GM21786 (cell line): ENCODE data around the gene SMIM15.

Experiments
- ATAC-seq: cut with Tn5 transposase; IDR thresholded peaks from one replicate; pipeline ENCODE4 v1.9.1; 2021; ENCODE audit not compliant: unreplicated experiment

The SMIM15 gene

DNA sequence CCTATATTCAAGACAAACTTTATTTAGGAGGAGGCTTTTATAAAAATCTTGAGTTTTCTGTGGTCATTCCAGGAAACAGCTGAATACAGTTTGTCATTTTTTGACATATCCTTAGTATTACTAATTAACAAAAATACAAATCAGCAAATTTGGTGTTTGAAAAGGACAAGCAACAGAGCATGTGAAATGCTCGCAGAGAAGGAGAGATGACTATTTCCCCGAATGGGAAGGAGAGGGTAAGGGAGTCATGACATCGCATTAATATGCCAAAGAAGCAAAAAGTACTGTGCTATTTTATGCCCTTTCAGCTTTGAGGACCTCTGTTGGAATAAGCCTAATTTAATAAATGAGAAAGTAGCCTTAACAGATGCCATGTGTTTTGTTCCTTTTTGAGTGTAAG lies 1.8 kb downstream of the SMIM15 start:
- no peak for ATAC-seq

DNA sequence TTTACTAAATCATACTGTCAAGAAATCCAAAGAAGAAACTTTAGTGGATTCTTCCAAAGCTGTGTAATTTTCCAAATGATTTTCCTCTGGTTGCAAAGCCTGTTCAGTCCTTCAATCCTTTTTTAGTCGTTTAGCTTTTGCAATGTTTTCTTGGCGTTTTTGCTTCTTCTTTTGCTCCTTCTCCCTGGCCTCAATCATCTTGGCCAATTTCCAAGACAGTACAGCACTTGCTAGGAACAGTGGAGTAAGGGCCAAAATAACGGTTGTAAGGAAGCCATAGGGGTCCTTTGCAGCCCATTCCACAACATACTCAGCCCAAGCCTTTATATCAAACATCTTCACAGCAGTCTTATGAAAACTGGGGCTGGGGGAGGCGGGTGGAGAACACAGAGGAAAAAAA lies 2.4 kb downstream of the SMIM15 start:
- no peak for ATAC-seq

DNA sequence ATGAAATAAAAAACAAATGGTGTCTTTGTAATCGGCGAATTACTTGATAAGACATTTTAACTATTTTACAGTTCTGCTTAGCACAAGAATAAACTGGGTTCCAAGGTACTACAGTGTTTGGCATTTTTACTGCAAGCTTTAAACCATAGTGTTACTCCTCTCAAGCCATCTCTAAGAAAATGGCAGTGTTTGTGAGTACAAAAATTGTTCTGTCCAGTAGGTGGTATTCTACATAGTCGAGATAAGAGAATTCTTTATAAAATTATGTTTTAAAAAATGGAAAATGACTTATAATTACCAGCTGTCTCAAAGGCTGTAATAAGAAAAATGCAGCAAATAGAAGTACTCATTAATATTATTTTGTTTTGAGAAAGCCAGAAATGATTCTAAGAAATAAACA lies 3.2 kb downstream of the SMIM15 start:
- ATAC-seq = no peak

DNA sequence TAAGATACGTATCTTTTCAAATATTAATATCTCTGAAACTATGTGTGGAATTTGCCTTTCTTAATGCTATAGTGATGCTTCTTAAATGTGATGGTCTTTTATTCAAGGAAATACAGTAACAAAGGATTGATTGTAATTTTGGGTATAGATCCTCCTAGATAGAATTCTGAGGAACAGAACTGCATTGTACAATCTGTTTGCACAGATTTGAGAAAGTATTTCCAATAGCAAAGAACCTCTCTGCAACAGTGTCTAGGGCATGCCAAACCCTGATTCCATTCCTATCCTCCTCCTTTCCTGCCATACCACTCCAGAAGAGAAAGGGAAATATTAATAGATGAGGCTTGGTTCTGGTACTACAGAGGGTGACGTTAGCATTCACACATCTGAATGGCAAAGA lies 10.4 kb downstream of the SMIM15 start:
- ATAC-seq = no peak

DNA sequence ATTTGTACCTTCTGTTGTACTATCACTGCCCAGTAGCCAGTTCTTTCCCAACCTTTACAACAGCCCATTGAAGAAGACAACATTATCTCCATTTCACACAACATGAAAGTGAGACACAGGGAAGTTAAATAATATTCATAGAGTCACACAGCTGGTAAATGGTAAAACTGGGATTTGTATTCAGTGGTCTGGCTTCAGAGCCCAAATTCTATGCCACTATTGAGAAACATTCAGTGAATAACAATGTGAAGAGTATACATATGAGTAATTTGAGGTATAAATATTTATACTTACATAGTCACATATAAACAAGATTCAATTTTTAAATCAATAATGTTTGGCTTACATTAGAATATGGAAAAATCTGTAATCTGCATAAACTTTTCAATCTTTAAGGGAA lies 13.8 kb downstream of the SMIM15 start:
- no peak for ATAC-seq

DNA sequence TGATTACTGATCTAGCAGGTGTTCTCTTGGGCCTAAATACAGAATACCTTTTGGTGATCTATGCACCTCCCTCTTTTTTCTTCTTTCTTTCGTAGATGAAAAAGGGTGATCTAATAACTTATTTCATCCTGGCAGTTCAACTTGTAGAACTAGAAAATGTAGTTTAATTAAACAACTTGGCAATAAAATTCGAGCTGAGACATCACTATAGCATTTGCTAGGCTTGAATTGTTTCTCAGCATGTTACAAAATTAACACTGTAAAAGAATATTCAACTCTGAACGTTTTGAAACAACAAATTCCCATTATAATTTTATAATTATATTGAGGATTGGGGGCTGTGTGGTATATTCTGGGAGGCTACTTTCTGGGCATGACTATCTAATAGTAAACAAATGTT lies 19.5 kb downstream of the SMIM15 start:
- no peak for ATAC-seq

DNA sequence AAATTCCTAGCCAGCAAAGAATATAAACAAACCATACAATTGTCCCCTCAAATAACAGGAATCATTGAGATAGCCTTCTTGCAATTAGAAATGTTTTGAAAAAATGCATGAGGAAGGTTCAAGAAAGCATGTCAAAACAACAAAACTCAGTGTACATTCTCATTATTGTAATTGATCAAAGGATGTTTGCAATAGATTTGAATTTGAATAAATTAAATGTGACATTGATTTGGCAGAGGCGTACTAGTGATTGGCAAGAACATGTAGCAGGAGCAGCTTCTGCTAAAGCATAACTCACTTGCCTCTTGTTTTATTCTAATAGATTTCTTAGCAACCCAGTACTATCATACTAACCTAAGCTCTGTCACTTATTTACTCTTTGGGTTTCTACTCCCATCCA lies 19.9 kb downstream of the SMIM15 start:
- ATAC-seq = no peak

DNA sequence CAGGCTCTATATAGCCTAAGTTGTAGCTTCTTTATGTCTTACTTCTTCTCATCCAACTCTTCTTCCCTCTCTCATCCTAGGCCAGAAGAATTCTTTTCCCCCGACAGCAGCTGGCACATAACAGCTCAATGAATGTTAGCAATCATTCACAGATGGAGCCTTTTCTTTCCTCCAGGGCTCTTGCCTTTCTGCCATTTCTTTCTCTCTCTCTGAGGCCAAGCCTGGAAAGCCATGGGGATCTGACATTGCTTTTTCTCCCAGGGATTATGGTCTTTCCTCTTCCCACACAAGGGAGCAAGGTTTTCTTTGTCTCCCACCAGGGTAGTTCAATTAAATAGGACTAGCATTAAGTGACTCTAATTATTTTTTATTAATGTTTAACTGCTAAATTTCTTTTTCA lies 20.5 kb downstream of the SMIM15 start:
- ATAC-seq = no peak

DNA sequence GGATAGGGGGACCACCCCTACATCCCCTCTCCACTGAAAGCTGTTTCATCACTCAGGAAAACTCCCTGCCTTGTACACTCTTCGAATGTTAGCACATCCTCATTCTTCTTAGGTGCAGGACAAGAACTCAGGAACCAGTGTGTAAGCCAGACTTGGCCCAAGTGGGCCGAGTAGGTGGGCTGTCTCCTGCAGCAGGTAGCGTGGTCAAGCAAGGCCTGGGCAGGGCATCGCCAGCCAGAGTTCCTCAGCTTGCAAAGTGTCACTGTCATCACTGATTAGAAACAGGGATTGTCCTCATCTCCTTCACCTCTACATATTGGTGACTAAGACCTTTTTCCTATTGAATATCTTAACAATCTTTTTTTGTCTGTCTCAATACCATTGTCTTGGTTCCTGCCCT lies 22.3 kb downstream of the SMIM15 start:
- ATAC-seq = no peak

DNA sequence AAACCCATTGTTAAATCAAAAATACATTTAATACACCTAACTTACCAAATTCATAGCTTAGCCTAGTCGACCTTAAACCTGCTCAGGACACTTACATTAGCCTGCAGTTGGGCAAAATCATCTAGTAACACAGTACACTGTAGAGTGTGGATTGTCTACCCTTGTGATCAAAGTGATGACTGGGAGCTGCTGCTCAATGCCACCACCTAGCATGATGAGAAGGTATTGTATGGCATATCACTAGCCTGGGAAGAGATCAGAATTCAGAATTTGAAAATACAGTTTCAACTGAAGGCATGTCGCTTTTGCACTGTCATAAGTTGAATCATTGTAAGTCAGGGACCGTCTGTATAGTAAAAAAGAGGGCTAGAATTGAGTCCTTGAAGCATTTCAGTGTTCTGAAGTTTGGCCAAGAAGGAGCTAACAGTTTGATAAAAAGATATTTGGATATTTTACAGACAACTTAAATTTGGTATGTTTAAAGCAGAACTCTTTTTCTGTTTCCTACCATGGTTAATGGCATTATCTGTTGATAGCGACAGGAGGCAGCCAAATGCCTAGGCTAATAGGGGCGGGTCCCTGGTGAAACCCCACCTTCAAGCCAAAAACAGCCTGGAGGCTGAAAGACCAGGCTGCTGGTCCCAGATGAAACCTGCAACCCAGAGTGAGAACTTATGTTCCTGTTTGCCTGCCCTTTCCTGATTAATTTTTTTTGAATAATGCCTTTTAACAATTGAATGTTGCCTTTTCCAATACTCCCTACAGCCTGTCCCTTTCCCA lies 23.0 kb downstream of the SMIM15 start:
- no peak for ATAC-seq

DNA sequence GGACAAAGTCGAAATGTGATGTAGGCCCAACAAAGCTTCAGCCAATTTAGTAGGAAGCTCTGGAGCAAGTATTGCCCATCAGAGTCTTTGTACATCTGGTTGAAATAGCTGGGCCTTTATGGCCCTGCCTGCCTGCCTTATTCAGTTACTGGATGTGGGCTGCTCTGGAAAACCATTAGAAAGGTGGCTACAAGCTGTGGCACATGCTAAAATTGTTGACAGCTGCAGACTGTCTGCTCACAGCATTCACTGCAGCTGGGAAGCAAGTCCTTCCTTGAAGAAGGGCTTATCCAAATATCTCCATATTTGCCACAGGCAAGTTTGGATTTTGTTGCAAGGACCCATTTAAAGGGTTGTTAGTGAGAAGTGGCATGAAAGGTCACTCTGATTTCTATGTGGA lies 24.4 kb downstream of the SMIM15 start:
- ATAC-seq = no peak

DNA sequence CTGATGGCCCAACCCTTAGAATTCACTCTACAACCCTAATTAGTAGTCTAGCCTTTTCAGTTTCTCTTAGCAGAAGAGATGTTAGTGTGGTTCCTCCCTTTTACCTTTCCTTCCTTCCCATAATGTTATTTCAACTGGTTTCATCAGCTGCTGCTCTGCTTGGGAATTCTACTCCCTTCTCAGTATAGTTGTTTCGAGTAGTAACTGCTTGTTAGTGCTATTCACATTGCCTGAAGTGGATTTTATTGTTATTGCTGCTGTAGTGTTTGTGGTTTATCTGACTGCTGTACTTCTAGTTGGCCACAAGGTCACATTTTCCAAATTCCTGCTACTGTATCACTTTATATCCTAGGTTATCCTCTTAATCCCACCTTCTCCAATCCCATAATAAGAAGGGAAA lies 29.7 kb downstream of the SMIM15 start:
- ATAC-seq = no peak

DNA sequence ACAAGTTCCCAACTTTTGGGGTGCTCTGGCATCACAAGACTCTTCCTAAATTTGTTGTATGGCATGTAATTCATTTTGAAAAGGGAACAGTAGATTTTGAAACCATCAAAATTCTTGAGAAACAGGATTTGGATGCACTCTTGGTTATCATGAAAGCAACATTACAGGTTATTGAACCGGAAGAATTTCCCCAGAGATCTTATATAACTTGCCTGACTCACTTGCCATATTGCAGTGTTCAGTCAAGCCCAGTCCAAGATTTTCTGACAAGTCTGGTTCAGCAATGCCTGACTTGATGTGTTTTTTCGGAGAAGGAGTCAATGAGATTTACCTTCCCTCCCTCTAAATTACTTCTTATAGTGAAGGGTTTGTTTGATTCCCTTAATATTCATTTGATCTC lies 32.0 kb downstream of the SMIM15 start:
- ATAC-seq = no peak

DNA sequence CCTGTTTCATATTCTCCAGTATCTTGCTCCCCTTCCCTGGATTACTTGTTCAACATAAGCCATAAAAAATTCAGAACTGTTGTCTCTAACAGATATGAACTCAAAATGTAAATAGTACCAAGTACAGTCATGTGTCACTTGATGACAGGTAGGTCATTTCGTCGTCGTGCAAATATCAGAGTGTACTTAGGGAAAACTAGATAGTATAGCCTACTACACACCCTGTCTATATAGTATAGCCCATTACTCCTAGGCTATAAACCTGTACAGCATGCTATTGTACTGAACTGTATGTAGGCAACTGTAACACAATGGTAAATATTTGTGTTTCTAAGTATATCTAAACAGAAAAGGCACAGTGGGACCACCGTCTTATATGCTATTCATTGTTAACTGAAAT lies 39.1 kb downstream of the SMIM15 start:
- ATAC-seq = no peak

DNA sequence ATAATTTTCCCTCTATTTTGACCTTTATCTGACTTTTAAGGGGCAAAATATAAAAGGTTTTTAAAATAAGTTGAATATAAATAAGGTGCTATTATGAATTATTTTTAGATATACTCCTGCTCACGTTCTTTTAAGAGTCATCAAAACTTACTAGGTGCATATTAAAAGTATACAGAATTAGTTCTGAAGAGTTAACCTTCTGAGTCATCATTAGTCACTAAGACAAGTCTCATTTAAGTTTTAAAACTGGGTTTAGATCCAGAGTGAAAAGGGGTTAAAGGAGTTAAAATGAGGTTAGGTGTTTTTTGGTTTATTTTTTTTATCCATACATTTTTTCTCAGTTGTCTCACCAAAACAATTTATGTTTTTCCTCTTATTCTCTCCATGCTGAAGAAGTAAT lies 41.7 kb downstream of the SMIM15 start:
- no peak for ATAC-seq

DNA sequence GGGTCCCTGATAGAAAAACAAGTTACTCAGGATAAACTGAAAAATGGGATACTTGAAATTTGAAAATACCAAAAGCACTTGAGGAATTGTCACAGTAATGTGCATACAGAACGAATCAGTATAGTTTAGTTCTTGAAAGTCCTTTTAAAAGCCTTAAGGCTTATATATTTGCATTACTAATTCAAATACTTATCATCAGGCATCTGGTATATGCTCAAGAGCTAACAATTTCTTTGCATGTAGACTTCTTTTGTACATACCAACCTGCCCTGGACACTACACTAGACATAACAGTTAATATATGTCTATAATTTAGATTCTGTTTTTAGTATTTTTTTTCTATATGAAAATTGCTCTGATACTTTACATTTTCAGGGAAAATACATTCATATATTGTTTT lies 43.2 kb downstream of the SMIM15 start:
- no peak for ATAC-seq

DNA sequence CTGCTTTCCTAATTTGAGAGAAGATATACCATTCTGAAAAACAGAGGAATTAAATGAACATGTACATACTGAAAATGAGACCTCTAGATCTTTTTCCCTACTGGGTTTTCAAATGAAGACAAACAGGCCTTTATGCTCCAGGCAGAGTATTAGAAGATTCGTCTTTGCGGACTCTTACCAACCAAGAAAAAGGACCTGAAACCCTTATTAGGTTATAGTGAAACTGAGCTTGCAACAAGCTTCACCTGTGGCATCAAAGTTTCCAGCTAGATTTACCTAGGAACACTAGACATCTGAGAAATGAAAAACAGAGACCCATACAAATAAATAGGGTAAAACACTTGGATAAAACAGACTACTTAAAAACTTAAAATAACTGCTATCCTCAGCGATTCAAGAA lies 46.3 kb downstream of the SMIM15 start:
- ATAC-seq = no peak

DNA sequence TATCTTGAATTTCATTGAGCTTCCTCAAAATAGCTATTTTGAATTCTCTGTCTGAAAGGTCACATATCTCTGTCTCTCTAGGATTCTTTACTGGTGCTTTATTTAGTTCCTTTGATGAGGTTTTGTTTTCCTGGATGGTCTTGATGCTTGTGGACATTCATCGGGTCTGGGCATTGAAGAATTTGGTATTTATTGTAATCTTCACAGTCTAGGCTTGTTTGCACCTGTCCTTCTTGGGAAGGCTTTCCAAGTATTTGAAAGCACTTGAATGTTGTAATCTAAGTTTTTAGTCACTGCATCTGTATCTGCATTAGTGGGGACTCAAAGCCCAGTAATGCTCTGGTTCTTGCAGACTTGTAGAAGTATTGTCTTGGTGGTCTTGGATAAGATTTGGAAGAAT lies 47.8 kb downstream of the SMIM15 start:
- ATAC-seq = no peak
